ENCODE results near the gene UNC13A.
"Not testable (repeated sequence)": the region's sequence is repeated elsewhere in the genome, so short reads cannot be mapped to it uniquely, and the experiment has no call there.

UNC13A gene

GRCh38 chr19:17556995-17557394 is 131.2 kb downstream of the UNC13A start:
- peaks cover 12% of the 10 kb centered on the region for H3K4me1 Mint-ChIP-seq (ENCODE audit: low read depth)
- peak overlapping the region; percentile 31 for H3K27ac Mint-ChIP-seq
- H3K4me3 Mint-ChIP-seq = peak overlapping the region; percentile 90
- peaks cover 22% of the 10 kb centered on the region for H3K36me3 Mint-ChIP-seq (ENCODE audit: low read depth)
- no peaks in the 10 kb centered on the region for H3K9me3 Mint-ChIP-seq
- no peak for DNase-seq (ENCODE audit: low spot score)
- no peaks in the 10 kb centered on the region for H3K27me3 Mint-ChIP-seq (ENCODE audit: low read depth)

DNA sequence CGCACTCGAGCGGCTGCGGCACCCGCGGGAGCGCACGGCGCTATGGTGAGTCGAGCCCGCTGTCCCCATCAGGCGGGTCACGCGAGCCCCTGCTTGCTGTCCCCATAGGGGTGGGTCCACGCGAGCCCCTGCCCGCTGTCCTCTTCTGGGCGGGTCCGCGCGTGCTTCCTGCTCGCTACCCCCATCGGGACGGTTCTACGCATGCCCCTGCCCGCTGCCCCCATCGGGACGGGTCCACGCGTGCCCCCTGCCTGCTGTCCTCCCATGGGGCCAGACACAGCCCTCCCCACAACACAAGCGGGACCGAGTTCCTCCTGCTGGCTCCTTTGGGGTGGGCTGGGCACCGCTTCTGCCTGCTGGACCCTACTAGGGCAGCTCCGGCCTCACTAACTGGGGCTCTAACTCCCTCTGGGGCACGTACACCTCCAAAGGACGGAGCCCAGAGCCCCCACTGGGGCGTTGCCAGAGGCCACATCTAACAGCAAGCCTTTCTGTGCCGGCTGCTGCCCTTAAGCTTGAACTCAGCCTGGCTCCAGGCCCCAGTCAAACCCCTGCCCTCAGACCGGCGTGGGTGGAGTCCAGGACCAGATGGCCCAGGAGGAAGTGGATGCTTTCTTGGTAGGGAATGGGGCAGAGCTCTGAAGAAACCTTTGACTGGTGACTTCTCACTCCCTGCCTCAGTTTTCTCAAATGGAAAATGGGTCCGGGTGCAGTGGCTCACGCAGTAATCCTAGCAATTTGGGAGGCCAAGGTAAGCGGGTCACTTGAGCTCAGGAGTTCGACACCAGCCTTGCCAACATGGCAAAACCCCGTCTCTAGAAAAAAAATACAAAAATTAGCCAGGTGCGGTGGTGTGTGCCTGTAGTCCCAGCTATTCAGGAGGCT is 132.0 kb downstream of the UNC13A start:
- DNase-seq (ENCODE audit: low spot score) = peak; percentile 15
- peak overlapping the region; percentile 76 for H3K27ac Mint-ChIP-seq
- peak overlapping the region; percentile 90 for H3K4me3 Mint-ChIP-seq
- H3K27me3 Mint-ChIP-seq (ENCODE audit: low read depth) = no peaks in the 10 kb centered on the region
- peaks cover 12% of the 10 kb centered on the region for H3K4me1 Mint-ChIP-seq (ENCODE audit: low read depth)
- no peaks in the 10 kb centered on the region for H3K9me3 Mint-ChIP-seq
- peaks cover 18% of the 10 kb centered on the region for H3K36me3 Mint-ChIP-seq (ENCODE audit: low read depth)

DNA sequence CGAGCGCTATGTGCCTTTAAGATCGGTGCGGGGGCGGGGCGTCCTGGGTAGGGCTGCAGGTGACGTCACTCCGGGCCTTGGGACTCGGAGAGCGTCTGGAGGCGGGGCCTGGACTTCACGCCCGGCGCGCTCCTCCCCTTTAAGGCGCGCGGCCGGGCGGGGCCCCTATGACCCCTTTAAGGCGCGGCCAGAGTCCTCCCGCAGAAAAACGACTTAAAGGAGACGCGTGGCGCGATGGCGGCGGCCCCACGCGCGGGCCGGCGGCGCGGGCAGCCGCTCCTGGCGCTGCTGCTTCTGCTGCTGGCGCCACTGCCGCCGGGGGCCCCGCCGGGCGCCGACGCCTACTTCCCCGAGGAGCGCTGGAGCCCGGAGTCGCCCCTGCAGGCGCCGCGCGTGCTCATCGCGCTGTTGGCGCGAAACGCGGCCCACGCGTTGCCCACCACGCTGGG is 132.7 kb downstream of the UNC13A start, which contains the start of gene COLGALT1:
Gene COLGALT1, plus strand, starts transcription at position 170 of the 449 bp plus-strand sequence. Its CDS starts 65 bp downstream, at position 235.
- no peaks in the 10 kb centered on the region for H3K27me3 Mint-ChIP-seq (ENCODE audit: low read depth)
- peaks cover 17% of the 10 kb centered on the region for H3K36me3 Mint-ChIP-seq (ENCODE audit: low read depth)
- DNase-seq (ENCODE audit: low spot score) = peak; percentile 98
- H3K4me3 Mint-ChIP-seq = peak within 1 kb of the TSS; percentile 90
- no peaks in the 10 kb centered on the region for H3K9me3 Mint-ChIP-seq
- peaks cover 12% of the 10 kb centered on the region for H3K4me1 Mint-ChIP-seq (ENCODE audit: low read depth)
- peak within 1 kb of the TSS; percentile 82 for H3K27ac Mint-ChIP-seq

DNA sequence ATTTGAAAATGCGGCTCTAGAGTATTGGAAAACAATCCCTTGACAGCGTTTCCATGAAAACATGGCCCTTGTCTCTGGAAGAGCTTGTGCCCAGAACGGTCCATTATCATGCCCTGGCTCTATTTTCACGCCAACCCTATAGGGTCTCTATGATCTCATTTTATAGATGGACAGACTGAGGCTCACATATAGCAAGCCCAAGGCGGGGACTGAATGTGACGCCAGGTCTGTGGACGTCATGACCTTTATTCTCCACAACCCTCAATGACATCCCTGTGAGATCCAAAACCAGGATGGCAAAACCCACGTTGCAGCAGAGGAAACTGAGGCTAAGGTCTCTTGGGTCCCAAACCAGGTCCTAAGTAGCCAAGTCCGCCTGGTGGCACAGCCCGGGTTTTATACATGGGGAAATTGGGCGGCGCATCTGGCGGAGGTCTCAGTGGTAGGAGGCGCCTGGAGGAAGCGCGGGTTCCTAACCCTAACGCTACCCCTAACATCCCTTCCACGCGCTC is 133.1 kb downstream of the UNC13A start:
- no peak for DNase-seq (ENCODE audit: low spot score)
- H3K9me3 Mint-ChIP-seq = no peaks in the 10 kb centered on the region
- no peaks in the 10 kb centered on the region for H3K27me3 Mint-ChIP-seq (ENCODE audit: low read depth)
- H3K36me3 Mint-ChIP-seq (ENCODE audit: low read depth) = peaks cover 13% of the 10 kb centered on the region
- peak overlapping the region; percentile 82 for H3K27ac Mint-ChIP-seq
- H3K4me3 Mint-ChIP-seq = peak overlapping the region; percentile 86
- H3K4me1 Mint-ChIP-seq (ENCODE audit: low read depth) = peaks cover 12% of the 10 kb centered on the region

DNA sequence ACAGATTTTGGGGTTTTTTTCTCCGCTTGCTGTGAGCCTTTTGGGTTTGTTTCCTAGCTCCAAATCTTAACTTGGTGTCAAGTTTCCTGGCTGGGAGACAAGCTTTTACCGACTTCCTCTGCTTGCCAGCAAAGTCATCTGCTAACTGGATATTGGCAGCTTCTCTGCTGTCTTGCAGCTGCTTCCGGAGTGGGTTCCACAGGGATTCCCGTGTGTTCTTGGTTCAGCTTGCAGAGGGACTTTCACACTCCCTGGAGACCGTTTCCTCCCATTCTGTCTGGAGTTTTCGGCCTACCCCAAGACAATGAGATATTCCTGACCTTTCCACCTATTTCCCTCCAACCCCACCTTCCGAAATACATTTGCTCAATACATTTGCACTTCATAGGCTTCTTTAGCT is 134.9 kb downstream of the UNC13A start:
- H3K27ac Mint-ChIP-seq = no peak overlapping the region
- H3K4me3 Mint-ChIP-seq = no peak overlapping the region
- peaks cover 12% of the 10 kb centered on the region for H3K4me1 Mint-ChIP-seq (ENCODE audit: low read depth)
- no peaks in the 10 kb centered on the region for H3K27me3 Mint-ChIP-seq (ENCODE audit: low read depth)
- H3K9me3 Mint-ChIP-seq = no peaks in the 10 kb centered on the region
- peaks cover 5% of the 10 kb centered on the region for H3K36me3 Mint-ChIP-seq (ENCODE audit: low read depth)
- no peak for DNase-seq (ENCODE audit: low spot score)

- not testable (repeated sequence) for H3K27me3 Mint-ChIP-seq (ENCODE audit: low read depth); H3K4me3 Mint-ChIP-seq; H3K9me3 Mint-ChIP-seq; DNase-seq (ENCODE audit: low spot score); H3K27ac Mint-ChIP-seq; H3K36me3 Mint-ChIP-seq (ENCODE audit: low read depth)
- H3K4me1 Mint-ChIP-seq (ENCODE audit: low read depth) = peaks cover 12% of the 10 kb centered on the region
Measured at GRCh38 chr19:17552735-17553134, 135.4 kb downstream of the UNC13A start.
